GM21381 (cell line): ENCODE data around the gene PRPF6.
"Not testable (repeated sequence)": the region's sequence is repeated elsewhere in the genome, so short reads cannot be mapped to it uniquely, and the experiment has no call there.

Source experiments
- ATAC-seq: cut with Tn5 transposase; IDR thresholded peaks from one replicate; pipeline ENCODE4 v1.9.1; 2021; ENCODE audit warnings: mild to moderate bottlenecking, moderate library complexity; ENCODE audit not compliant: unreplicated experiment

The PRPF6 gene

DNA sequence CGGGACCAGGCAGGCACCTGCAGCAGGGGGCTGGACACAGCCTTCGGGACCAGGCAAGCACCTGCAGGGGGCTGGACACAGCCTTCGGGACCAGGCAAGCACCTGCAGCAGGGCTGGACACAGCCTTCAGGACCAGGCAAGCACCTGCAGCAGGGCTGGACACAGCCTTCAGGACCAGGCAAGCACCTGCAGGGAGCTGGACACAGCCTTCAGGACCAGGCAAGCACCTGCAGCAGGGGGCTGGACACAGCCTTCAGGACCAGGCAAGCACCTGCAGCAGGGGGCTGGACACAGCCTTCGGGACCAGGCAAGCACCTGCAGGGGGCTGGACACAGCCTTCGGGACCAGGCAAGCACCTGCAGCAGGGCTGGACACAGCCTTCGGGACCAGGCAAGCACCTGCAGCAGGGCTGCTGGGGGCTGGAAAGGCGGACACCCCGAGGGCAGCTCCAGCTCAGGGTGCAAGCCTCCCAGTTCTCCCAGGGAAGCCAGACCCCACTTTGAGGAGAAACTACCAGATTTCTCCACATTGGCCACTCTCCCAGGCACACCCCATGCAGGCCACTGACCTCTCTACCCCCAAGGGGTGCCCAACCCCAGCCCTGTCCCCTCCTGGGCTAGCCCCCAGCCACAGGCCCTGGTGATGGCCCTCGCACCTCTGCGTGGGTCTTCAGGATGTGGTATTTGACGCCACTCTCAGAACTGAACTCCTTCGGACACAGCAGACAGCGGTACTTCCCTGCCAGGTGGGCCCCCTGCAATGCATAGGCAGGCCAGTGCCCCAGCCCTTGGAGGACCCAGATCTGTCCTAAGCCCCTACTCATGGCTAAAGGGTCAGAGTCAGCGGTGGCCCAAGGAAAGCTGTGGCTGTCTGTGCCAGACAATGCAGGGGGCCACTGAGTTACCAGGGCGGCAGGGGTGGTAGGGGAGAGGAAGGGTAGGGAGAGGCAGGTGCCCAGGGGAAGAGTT is 20.0 kb upstream of the PRPF6 start:
- ATAC-seq, result not testable (repeated sequence)

DNA sequence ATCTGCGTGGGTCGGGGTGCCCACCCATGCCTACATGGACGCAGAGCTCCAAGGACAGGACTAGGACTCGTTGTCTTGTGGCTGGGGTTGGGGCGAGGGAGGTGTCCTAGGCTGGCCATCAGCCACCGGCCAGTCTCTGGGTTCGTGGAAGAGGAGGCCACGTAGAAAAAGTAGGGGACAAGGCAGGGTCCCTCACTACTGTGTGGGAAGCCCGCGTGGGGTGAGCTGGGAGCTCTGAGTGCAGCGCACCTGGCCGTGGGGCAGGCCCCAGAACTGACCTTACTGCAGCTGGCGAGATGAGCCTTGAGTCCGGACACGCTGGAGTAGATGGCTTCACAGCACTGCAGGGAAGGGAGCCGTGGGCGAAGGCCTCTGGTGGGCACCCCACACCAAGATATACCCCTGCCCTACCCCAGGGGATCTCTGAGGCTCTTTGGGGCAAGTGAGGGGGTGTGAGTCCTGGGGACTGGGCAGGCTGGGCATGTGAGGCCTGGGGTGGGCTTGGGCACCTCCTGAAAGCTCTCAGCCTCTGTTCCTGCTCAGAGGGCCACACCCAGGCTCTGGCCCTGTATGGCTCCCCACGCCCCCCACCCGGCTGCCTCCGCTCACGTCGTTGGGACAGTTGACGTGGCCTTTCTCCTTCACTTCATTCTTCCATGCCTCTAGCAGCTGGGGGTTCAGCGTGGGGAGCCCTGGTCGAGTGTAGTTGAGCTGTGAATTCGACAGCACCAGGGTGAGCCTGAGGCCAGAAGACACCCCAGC is 19.1 kb upstream of the PRPF6 start:
- no peak for ATAC-seq

GRCh38 chr20:63962426-63963347 is 18.2 kb upstream of the PRPF6 start:
- no peak for ATAC-seq

DNA sequence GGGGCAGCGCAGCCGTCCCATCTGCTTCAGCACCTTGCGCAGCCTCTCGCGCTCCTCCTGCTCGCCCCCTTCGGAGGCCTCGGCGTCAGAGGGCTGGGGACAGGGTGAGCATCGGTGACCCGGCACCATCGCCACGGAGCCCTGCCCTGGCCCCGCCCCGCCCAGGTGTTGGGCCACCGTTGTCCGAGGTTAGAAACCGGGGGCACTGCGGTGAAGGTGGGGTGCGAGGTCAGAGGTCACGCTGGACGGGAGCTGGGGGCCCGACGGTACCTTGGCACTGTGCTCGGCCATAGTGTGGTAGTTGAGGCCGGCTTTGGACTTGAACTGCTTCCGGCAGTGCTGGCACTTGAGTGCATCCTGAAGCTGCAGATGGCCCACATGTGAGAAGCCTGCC is 17.6 kb upstream of the PRPF6 start:
- no peak for ATAC-seq

- no peak for ATAC-seq
These were observed 17.1 kb upstream of the PRPF6 start for GRCh38 chr20:63963784-63964301.

DNA sequence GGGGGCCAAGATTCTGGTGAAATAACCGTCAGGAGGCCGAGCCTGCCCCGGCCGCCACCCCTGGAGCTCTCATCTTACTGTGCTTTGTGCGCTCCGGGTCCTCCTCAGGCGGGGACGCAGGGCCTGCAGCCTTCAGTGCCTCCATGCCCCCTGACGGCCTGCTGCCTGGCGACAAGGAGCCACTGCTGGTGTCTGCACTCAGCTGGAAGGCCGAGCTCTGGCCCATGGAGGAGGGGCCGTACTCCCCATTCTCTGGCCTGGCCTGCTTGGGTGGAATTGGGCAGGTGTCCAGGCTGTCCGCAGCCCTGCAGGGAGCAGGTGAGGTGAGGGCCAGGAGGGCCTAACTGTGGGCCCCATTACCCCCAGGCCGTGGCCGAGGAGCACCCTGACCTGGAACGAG is 16.5 kb upstream of the PRPF6 start:
- no peak for ATAC-seq

DNA sequence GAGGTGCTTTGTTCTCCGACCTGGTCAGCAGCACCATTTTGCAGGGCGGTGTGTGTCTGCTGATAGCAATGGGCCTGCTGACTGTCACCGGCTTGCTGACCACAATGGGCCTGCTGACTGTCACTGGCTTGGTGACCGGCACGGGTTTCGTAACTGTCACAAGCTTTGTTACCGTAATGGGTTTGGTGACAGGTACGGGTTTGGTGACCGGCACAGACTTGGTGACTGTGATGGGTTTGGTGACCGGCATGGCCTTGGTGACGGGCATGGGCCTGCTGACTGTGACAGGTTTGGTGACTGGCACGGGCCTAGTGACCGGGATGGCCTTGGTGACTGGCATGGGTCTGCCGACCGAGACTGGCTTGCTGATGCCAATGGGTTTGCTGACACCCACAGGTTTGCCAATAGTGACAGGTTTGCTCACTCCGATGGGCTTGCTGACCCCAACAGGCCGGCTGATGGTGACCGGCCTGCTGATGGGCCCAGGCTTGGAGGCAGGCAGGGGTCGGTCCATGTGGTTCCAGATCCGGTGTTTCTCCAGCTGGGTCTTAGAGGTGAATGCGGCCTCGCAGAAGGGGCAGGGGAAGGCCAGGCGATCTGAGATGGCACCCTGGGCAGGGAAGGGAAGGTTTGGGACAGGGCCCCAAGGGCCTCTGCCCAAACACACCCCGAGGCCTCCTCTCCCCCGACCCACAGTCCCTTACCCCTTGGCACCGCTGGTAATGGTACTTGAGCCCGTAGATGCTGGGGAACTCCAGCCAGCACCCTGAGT is 14.6 kb upstream of the PRPF6 start:
- ATAC-seq, result no peak

- ATAC-seq, result no peak
These were observed 14.0 kb upstream of the PRPF6 start for GRCh38 chr20:63966944-63967322.

- no peak for ATAC-seq
These were observed 13.4 kb upstream of the PRPF6 start for GRCh38 chr20:63967330-63968135.

DNA sequence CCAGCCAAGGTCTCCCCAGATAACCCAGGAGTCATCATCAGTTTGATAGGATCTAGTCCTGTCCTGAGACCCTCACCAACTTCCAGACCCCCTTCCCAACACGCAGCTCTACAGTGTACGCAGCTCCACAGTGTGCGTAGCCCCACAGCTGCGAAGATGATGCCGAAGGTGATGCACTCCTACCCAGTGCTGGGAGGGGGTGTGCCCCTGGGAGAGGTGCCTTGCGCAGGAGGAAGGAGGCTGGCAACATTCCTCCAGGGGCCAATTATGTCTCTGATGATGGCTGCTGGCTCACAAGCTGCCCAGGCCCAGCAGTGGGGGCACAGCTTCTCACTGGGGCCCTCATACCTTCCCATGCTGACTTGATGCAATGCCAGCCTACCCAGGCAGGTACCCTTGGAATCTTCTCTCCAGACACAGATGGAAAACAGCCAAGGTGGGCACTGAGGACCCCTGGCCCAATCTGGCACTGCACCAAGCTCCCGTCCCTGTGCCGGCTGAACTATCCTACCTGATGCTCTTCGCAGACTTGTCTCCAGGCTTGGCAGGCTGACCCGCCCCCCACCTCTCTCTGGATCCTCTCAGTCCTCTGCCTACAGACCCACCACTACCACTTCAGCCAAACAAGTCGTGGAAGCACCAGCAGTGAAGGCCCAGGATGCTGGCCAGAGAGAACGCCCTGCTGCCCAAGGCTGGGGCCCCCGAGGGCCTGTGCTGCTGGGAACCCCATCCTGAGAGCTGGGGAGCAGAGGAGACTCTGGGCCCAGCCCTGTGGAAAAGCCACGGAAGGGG is 12.6 kb upstream of the PRPF6 start:
- ATAC-seq, result no peak

GRCh38 chr20:63968928-63969760 is 11.8 kb upstream of the PRPF6 start:
- no peak for ATAC-seq

GRCh38 chr20:63969838-63970713 is 10.9 kb upstream of the PRPF6 start, which contains the start of gene ZNF512B:
Gene ZNF512B, minus strand, starts transcription at chr20:63969930. Its CDS starts 1,980 bp downstream, at chr20:63967950.
- no peak for ATAC-seq

- no peak for ATAC-seq
These were observed 10.1 kb upstream of the PRPF6 start for GRCh38 chr20:63970714-63971431.

GRCh38 chr20:63971960-63972311 is 9.0 kb upstream of the PRPF6 start:
- ATAC-seq, result not testable (repeated sequence)

GRCh38 chr20:63972312-63973159 is 8.4 kb upstream of the PRPF6 start:
- no peak for ATAC-seq
